B cell (primary cell): ENCODE data around the gene S100A16. TPM values are rescaled to one million over a fixed set of nuclear protein-coding genes. Genes with fewer than 3 reads are reported as not detected.

ENCODE experiments used
- ATAC-seq: fragments of 200-7000 bp; cut with Tn5 transposase; one replicate; pipeline ENCODE4 v1.10.0; 2021; ENCODE audit warnings: low read depth, mild to moderate bottlenecking, moderate number of reproducible peaks, moderate library complexity
- CTCF ChIA-PET: fragments of 350-600 bp; sonication (Branson Sonifier 250); formaldehyde crosslinking; loops from one replicate; lab custom pipeline; 2021; ENCODE audit warnings: antibody characterized with exemption, inconsistent platforms; lab: Charles Lee
- POLR2A ChIA-PET: fragments of 350-600 bp; sonication (Branson Sonifier 250); formaldehyde crosslinking; loops from one replicate; lab custom pipeline; 2021; ENCODE audit warnings: antibody characterized with exemption; lab: Charles Lee
- DNase-seq: peaks from one replicate; pipeline ENCODE4 v3.0.0; 2013
- H2AFZ ChIP-seq: 2 replicates; pipeline ENCODE4 v1.6.1; 2012; ENCODE audit warnings: mild to moderate bottlenecking, low read depth, low read length; ENCODE audit not compliant: insufficient read depth, poor library complexity, severe bottlenecking
- H3K27ac ChIP-seq, 2 donors: 1 replicate in 1 of 2; 2 replicates in 1 of 2; pipeline ENCODE4 v1.5.1; 2012 to 2013; ENCODE audit warnings: low read length in 2 of 2, mild to moderate bottlenecking in 2 of 2, moderate library complexity in 1 of 2
- H3K27me3 ChIP-seq, 4 experiments: fragments of 200-600 bp in 1 of 4; sonication (generic) in 1 of 4; replicated peaks in 1 of 4; 1 replicate in 2 of 4; 2 replicates in 2 of 4; pipeline versions ENCODE4 v1.6.1 to v1.7.0; 2013 to 2016; ENCODE audit warnings: low read length in 3 of 4, mild to moderate bottlenecking in 2 of 4, mixed read lengths in 1 of 4, moderate library complexity in 1 of 4; ENCODE audit not compliant: insufficient read depth in 4 of 4, control insufficient read depth in 3 of 4; ENCODE audit errors: control extremely low read depth in 1 of 4
- H3K36me3 ChIP-seq, 2 experiments: replicated peaks in 1 of 2; 1 replicate in 1 of 2; 2 replicates in 1 of 2; pipeline versions ENCODE4 v1.6.1 to v1.7.1; 2013; ENCODE audit warnings: low read length in 1 of 2; ENCODE audit not compliant: insufficient read depth in 2 of 2, control insufficient read depth in 1 of 2; ENCODE audit errors: control extremely low read depth in 1 of 2, extremely low read depth in 1 of 2
- H3K4me1 ChIP-seq, 2 donors: fragments of 200-600 bp in 1 of 2; sonication (generic) in 1 of 2; 1 replicate in 1 of 2; 2 replicates in 1 of 2; pipeline versions ENCODE4 v1.5.1 to v1.6.1; 2013 to 2017; ENCODE audit warnings: low read length in 2 of 2; ENCODE audit not compliant: control insufficient read depth in 2 of 2, insufficient read depth in 2 of 2
- H3K4me2 ChIP-seq: replicated peaks from 2 replicates; pipeline ENCODE3; 2012; ENCODE audit warnings: mild to moderate bottlenecking, low read depth, low read length; ENCODE audit not compliant: poor library complexity, severe bottlenecking
- H3K4me3 ChIP-seq, 5 experiments: fragments of 200-600 bp in 1 of 5; sonication (generic) in 1 of 5; 1 replicate in 3 of 5; 2 replicates in 2 of 5; pipeline versions ENCODE4 v1.5.1 to v1.7.0; 2011 to 2016; ENCODE audit warnings: low read length in 4 of 5, mild to moderate bottlenecking in 4 of 5, low read depth in 2 of 5, control low read depth in 1 of 5, moderate library complexity in 1 of 5; ENCODE audit not compliant: insufficient read depth in 1 of 5; ENCODE audit errors: control extremely low read depth in 1 of 5, extremely low read depth in 1 of 5
- H3K79me2 ChIP-seq: fragments of 200-600 bp; sonication (generic); one replicate; pipeline ENCODE4 v1.6.0; 2016; ENCODE audit warnings: low read length; ENCODE audit not compliant: control insufficient read depth, insufficient read depth
- H3K9ac ChIP-seq: fragments of 200-600 bp; sonication (generic); 2 replicates; pipeline ENCODE4 v1.6.1; 2017; ENCODE audit warnings: mild to moderate bottlenecking, low read length, moderate library complexity
- H3K9me3 ChIP-seq, 3 donors: one replicate each; pipeline versions ENCODE4 v1.6.1 to v1.7.1; 2013; ENCODE audit warnings: low read length in 2 of 3; ENCODE audit not compliant: control insufficient read depth in 2 of 3, insufficient read depth in 1 of 3; ENCODE audit errors: control extremely low read depth in 1 of 3
- H4K20me1 ChIP-seq: 2 replicates; pipeline ENCODE4 v1.6.0; 2012; ENCODE audit warnings: mild to moderate bottlenecking, low read length; ENCODE audit not compliant: insufficient read depth, control insufficient read depth, poor library complexity, severe bottlenecking
- H3K27ac Mint-ChIP-seq: one replicate; pipeline ENCODE4 v1.8.0; 2021; ENCODE audit warnings: mixed read lengths
- H3K27me3 Mint-ChIP-seq: one replicate; pipeline ENCODE4 v1.8.0; 2021; ENCODE audit warnings: mixed read lengths
- H3K4me1 Mint-ChIP-seq: one replicate; pipeline ENCODE4 v1.8.0; 2021; ENCODE audit warnings: mixed read lengths
- H3K4me3 Mint-ChIP-seq: one replicate; pipeline ENCODE4 v1.8.0; 2021; ENCODE audit warnings: mixed read lengths
- H3K9me3 Mint-ChIP-seq: one replicate; pipeline ENCODE4 v1.8.0; 2022; ENCODE audit warnings: mixed read lengths; ENCODE audit not compliant: insufficient read depth
- CTCF ChIP-seq: fragments of 200-600 bp; IDR thresholded peaks from one replicate; pipeline ENCODE4 v1.8.0; 2022; ENCODE audit warnings: antibody characterized with exemption, mild to moderate bottlenecking
- EZH2 ChIP-seq: IDR thresholded peaks from 2 replicates; pipeline ENCODE4 v1.6.1; 2012; ENCODE audit warnings: borderline replicate concordance, low read depth, mild to moderate bottlenecking, moderate library complexity, low read length; ENCODE audit not compliant: insufficient read depth, poor library complexity, severe bottlenecking
- WGBS: methylation state at CpG from one replicate; pipeline ENCODE4 v1.1.5; 2013; ENCODE audit warnings: missing lambda C conversion rate; ENCODE audit not compliant: insufficient coverage; 5-methylcytosine and 5-hydroxymethylcytosine counted together
- intact Hi-C: fragments of 100-400 bp; cut with micrococcal nuclease; formaldehyde crosslinking; loops from one replicate; pipeline ENCODE4 v1.10.0; 2022
- polyA plus RNA-seq: library from polyadenylated mRNA; depleted of rRNA; stranded (reverse); fragments of >200 nt; gene quantifications from 2 replicates; pipeline ENCODE4 v1.2.3, GENCODE V29; 2012
- total RNA-seq, 2 donors: library from RNA; stranded (reverse); fragments of 120-200 nt in 1 of 2; gene quantifications; 1 replicate in 1 of 2; 2 replicates in 1 of 2; pipeline versions ENCODE4 v1.2.3 to v1.2.4, GENCODE V29; 2013 to 2022

The S100A16 gene
- total and polyA plus RNA-seq, 2 donors (not counting 1 experiment from before 2014, with no cell fraction given) = not detected

GRCh38 chr1:153561466-153561985 lies 51.4 kb downstream of the S100A16 start:
- 100% methylated on average over 3 of the region's 3 CpGs for WGBS
- H3K4me3 Mint-ChIP-seq = no peak overlapping the region
- TF ChIP-seq CTCF (no peak), EZH2 (no peak)

GRCh38 chr1:153560771-153561465 lies 52.0 kb downstream of the S100A16 start:
- H3K27ac ChIP-seq = no peak overlapping the region
- H3K36me3 ChIP-seq = no peaks in the 10 kb centered on the region
- Mint-ChIP-seq H3K9me3 (no peaks in the 10 kb centered on the region), H3K27me3 (no peaks in the 10 kb centered on the region), H3K27ac (no peak overlapping the region), H3K4me1 (peaks cover 8% of the 10 kb centered on the region), H3K4me3 (no peak overlapping the region)
- WGBS = 89% methylated on average over 4 of the region's 10 CpGs
- H3K79me2 ChIP-seq = no peaks in the 10 kb centered on the region
- H3K4me1 ChIP-seq = peaks cover 6 to 8% of the 10 kb centered on the region in 2 donors
- intact Hi-C loops = no loop called here
- H3K4me3 ChIP-seq = no peak overlapping the region
- no peak for DNase-seq
- no peak overlapping the region for H3K9ac ChIP-seq
- no peak overlapping the region for H3K4me2 ChIP-seq
- CTCF ChIA-PET = interaction anchor here (0.5 to 2.3 kb wide), 7 partner anchors 8 to 643 kb away, joined by 3 to 8 read pairs (median 4); no protein-coding TSS in a partner anchor
- H4K20me1 ChIP-seq = no peaks in the 10 kb centered on the region
- POLR2A ChIA-PET = no interaction called here
- no peaks in the 10 kb centered on the region for H3K27me3 ChIP-seq
- ATAC-seq = no peak
- no peaks in the 10 kb centered on the region for H3K9me3 ChIP-seq
- no peak for TF ChIP-seq CTCF
- TF ChIP-seq EZH2 = no peak
- H2AFZ ChIP-seq = no peak overlapping the region

More at GRCh38 chr1:153561466-153561985, 51.4 kb downstream of the S100A16 start:
- no peak for ATAC-seq
- Histone ChIP-seq H3K9ac (no peak overlapping the region), H3K36me3 (no peaks in the 10 kb centered on the region), H3K4me1 (peaks cover 10 to 14% of the 10 kb centered on the region in 2 donors), H3K27me3 (no peaks in the 10 kb centered on the region), H3K4me3 (no peak overlapping the region), H3K9me3 (no peaks in the 10 kb centered on the region), H3K4me2 (no peak overlapping the region), H4K20me1 (no peaks in the 10 kb centered on the region), H2AFZ (no peak overlapping the region), H3K79me2 (no peaks in the 10 kb centered on the region), H3K27ac (no peak overlapping the region)
- Mint-ChIP-seq H3K9me3 (no peaks in the 10 kb centered on the region), H3K27me3 (no peaks in the 10 kb centered on the region), H3K27ac (no peak overlapping the region), H3K4me1 (peaks cover 12% of the 10 kb centered on the region)
- POLR2A ChIA-PET = no interaction called here
- intact Hi-C loops = no loop called here
- DNase-seq = no peak
- CTCF ChIA-PET = interaction anchor here (0.5 to 1.6 kb wide), 7 partner anchors 9 to 643 kb away, joined by 3 to 5 read pairs (median 4); partner anchors contain the start of gene S100A6
